Neuronal stem cell (in vitro differentiated cells): ENCODE data around the gene ZMAT5.

Source experiments
- DNase-seq: peaks from one replicate; pipeline ENCODE4 v3.0.0-alpha.2; 2013; ENCODE audit warnings: low spot score
- H2AFZ ChIP-seq: one replicate; pipeline ENCODE4 v1.6.1; 2013; ENCODE audit warnings: mild to moderate bottlenecking, low read length, inconsistent platforms
- H2AK5ac ChIP-seq: 2 replicates; pipeline ENCODE4 v1.6.1; 2013; ENCODE audit warnings: low read depth, mild to moderate bottlenecking, inconsistent platforms, low read length, moderate library complexity, mixed read lengths
- H2BK120ac ChIP-seq: 2 replicates; pipeline ENCODE4 v1.6.1; 2013; ENCODE audit warnings: low read depth, mild to moderate bottlenecking, inconsistent platforms, low read length, moderate library complexity, mixed read lengths
- H2BK12ac ChIP-seq: one replicate; pipeline ENCODE4 v1.6.1; 2013; ENCODE audit warnings: low read length, inconsistent platforms
- H2BK15ac ChIP-seq: 2 replicates; pipeline ENCODE4 v1.6.1; 2013; ENCODE audit warnings: mild to moderate bottlenecking, low read length, inconsistent platforms, mixed read lengths
- H2BK5ac ChIP-seq: one replicate; pipeline ENCODE4 v1.6.1; 2013; ENCODE audit warnings: inconsistent platforms, mild to moderate bottlenecking, low read length, moderate library complexity
- H3K14ac ChIP-seq: one replicate; pipeline ENCODE4 v1.6.1; 2013; ENCODE audit warnings: low read length, inconsistent platforms
- H3K18ac ChIP-seq: 2 replicates; pipeline ENCODE4 v1.6.1; 2013; ENCODE audit warnings: low read length, inconsistent platforms
- H3K23ac ChIP-seq: 2 replicates; pipeline ENCODE4 v1.6.1; 2013; ENCODE audit warnings: low read depth, mild to moderate bottlenecking, mixed read lengths, low read length, inconsistent platforms; ENCODE audit not compliant: poor library complexity
- H3K27ac ChIP-seq: replicated peaks from 3 replicates; pipeline ENCODE4 v1.5.1; 2013; ENCODE audit warnings: low read length, inconsistent platforms
- H3K27me3 ChIP-seq, 3 experiments: 2 replicates each; pipeline ENCODE4 v1.6.1; 2013; ENCODE audit warnings: low read length in 3 of 3, mild to moderate bottlenecking in 2 of 3, inconsistent platforms in 1 of 3, low read depth in 1 of 3, mixed read lengths in 1 of 3, moderate library complexity in 1 of 3; ENCODE audit not compliant: control insufficient read depth in 3 of 3, insufficient read depth in 3 of 3
- H3K36me3 ChIP-seq, 2 donors: replicated peaks in 1 of 2; 2 replicates each; pipeline ENCODE4 v1.6.1; 2013; ENCODE audit warnings: low read length in 2 of 2; ENCODE audit not compliant: control insufficient read depth in 2 of 2, insufficient read depth in 2 of 2
- H3K4ac ChIP-seq: 2 replicates; pipeline ENCODE4 v1.6.1; 2013; ENCODE audit warnings: inconsistent platforms, mild to moderate bottlenecking, low read length, moderate library complexity
- H3K4me1 ChIP-seq, 2 donors: 1 replicate in 1 of 2; 2 replicates in 1 of 2; pipeline ENCODE4 v1.6.1; 2013; ENCODE audit warnings: low read length in 2 of 2, low read depth in 1 of 2; ENCODE audit not compliant: control insufficient read depth in 2 of 2, insufficient read depth in 1 of 2
- H3K4me2 ChIP-seq: one replicate; pipeline ENCODE4 v1.6.1; 2013; ENCODE audit warnings: mild to moderate bottlenecking, low read length, inconsistent platforms; ENCODE audit not compliant: insufficient read depth, poor library complexity, severe bottlenecking
- H3K4me3 ChIP-seq, 2 donors: 2 replicates each; pipeline ENCODE4 v1.5.1; 2013; ENCODE audit warnings: low read length in 2 of 2, mild to moderate bottlenecking in 2 of 2, inconsistent platforms in 1 of 2, moderate library complexity in 1 of 2
- H3K79me1 ChIP-seq: one replicate; pipeline ENCODE4 v1.6.1; 2013; ENCODE audit warnings: low read depth, mild to moderate bottlenecking, inconsistent platforms, low read length, moderate library complexity
- H3K9ac ChIP-seq: one replicate; pipeline ENCODE4 v1.6.1; 2013; ENCODE audit warnings: mild to moderate bottlenecking, low read depth, low read length, inconsistent platforms; ENCODE audit not compliant: poor library complexity
- H3K9me3 ChIP-seq, 2 donors: replicated peaks in 1 of 2; 2 replicates each; pipeline versions ENCODE3 to v1.6.1; 2013; ENCODE audit warnings: low read length in 2 of 2, mild to moderate bottlenecking in 2 of 2, inconsistent platforms in 1 of 2, low read depth in 1 of 2, mixed read lengths in 1 of 2, moderate library complexity in 1 of 2; ENCODE audit not compliant: control insufficient read depth in 2 of 2, insufficient read depth in 1 of 2
- H4K8ac ChIP-seq: one replicate; pipeline ENCODE4 v1.6.1; 2013; ENCODE audit warnings: low read depth, mild to moderate bottlenecking, inconsistent platforms, low read length, moderate library complexity
- H4K91ac ChIP-seq: one replicate; pipeline ENCODE4 v1.6.1; 2013; ENCODE audit warnings: low read length, low read depth, mild to moderate bottlenecking, inconsistent platforms; ENCODE audit not compliant: poor library complexity
- WGBS, 2 donors: extraction: QIAGEN DNeasy Blood & Tissue Kit; methylation state at CpG; one replicate each; pipeline ENCODE4 v1.1.7; 2013; ENCODE audit warnings: missing lambda C conversion rate in 2 of 2, mixed read lengths in 1 of 2; ENCODE audit not compliant: insufficient read length in 2 of 2, insufficient replicate concordance in 1 of 2; ENCODE audit errors: extremely low coverage in 2 of 2; 5-methylcytosine and 5-hydroxymethylcytosine counted together

ZMAT5 gene

DNA sequence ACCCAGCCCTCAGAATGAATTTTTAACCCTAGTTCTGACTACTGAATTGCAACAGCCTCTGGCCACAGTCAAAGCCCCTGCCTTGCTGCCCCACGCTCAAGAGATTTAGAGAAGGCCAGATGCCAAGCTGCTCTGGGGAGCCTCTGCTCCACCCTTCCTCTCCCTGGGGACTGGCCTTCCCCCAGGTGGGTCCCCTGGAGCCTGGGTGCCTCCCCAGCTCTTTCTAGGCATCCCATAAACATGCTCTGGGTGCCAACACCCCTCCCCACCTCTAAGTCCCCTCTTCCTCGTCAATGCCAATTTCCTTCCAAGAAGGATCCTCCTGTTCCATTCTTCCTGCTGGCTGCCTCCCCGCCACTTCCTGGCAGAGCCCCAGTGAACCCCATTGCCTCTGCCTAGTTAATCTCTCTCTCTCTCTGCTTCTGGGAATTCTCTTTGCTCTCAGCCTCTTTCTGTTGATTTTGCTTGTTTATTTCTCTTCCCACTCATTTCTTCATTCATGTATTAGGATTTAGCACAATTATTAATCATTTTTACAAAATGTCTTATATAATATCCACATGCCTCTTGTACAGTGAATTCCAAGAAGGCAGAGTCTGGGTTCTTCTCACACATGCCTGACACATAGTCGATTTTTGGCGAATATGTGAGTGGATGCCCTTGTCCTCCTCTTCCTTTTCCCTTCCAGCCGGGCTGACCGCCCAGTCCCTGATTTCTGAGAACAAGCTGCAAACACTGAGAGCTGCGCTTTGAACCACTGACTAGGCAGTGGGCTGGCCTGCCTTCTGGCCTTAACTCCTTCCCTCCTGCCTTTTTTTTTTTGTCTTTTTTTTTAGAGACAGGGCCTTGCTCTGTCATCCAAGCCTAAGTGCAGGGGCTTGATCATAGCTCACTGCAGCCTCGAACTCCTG is 17.9 kb upstream of the ZMAT5 start:
- Histone ChIP-seq H3K4me1 (peaks cover 4 to 10% of the 10 kb centered on the region in 2 donors), H3K4me2 (no peak overlapping the region), H4K8ac (no peak overlapping the region), H3K79me1 (peaks cover 2% of the 10 kb centered on the region), H2BK5ac (no peak overlapping the region), H2BK15ac (no peak overlapping the region), H3K4me3 (no peak overlapping the region), H3K14ac (no peak overlapping the region), H3K23ac (no peak overlapping the region), H2AK5ac (no peak overlapping the region), H4K91ac (no peak overlapping the region), H3K18ac (no peak overlapping the region), H3K27ac (no peak overlapping the region), H3K36me3 (peaks cover 1 to 20% of the 10 kb centered on the region in 2 donors), H2BK120ac (no peak overlapping the region), H3K9me3 (no peaks in the 10 kb centered on the region), H2BK12ac (no peak overlapping the region), H3K4ac (no peak overlapping the region), H3K9ac (no peak overlapping the region), H3K27me3 (no peaks in the 10 kb centered on the region), H2AFZ (peak overlapping the region; percentile 60)
- no CpG with 5 or more reads among the region's 9 CpGs for WGBS, 2 donors
- no peak for DNase-seq

DNA sequence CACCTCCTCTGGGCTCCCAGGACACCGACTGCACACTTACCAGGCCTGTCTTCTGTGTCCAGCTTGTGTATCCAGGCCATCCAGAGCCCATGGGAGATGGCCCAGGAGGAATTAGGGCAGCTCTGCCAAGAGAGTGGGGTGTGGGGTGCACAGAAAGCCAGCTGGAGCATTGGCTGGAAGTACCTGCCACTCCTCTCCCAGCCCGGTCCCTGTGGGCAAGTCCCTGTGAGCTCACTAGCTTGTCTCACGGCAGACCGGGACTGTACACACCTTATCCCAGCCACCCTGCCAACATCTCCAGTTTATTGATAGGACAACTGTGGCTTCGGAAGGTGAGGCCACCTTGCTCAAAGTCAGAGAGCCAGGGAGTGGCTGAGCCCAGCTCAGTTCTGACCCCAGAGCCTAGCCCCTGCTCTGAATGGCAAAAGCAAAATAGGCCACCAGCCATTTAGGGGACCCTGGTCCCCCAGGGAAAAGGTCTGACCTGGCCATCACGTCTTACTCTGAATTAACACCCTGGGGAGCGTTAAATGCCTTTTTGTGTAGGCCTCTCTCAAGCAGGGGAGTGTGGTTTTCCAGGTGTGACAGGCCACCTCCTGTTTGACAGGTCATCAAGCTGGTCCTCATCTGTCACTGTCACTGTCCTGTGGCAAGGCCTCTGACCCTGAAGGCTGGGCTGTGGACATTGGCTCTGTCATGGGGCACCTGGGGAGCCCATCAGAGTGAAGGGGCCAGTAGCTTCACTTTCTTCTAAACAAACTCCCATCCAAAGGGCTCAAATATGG is 15.4 kb upstream of the ZMAT5 start:
- no peak overlapping the region for H3K9ac ChIP-seq
- no peak overlapping the region for H2BK5ac ChIP-seq
- H3K27ac ChIP-seq: no peak overlapping the region
- H3K4me2 ChIP-seq: no peak overlapping the region
- peak overlapping the region; percentile 16 for H4K91ac ChIP-seq
- H2BK120ac ChIP-seq: no peak overlapping the region
- no peak overlapping the region for H3K4ac ChIP-seq
- peak overlapping the region; percentile 24 for H3K18ac ChIP-seq
- H2AFZ ChIP-seq: peak overlapping the region; percentile 23
- no peaks in the 10 kb centered on the region for H3K9me3 ChIP-seq
- H3K4me3 ChIP-seq: no peak overlapping the region
- H4K8ac ChIP-seq: no peak overlapping the region
- no peaks in the 10 kb centered on the region for H3K27me3 ChIP-seq
- no peak for DNase-seq
- no CpG with 5 or more reads among the region's 7 CpGs for WGBS, 2 donors
- peak overlapping the region; percentile 69 for H2AK5ac ChIP-seq
- no peak overlapping the region for H2BK15ac ChIP-seq
- H3K36me3 ChIP-seq: no peaks in the 10 kb centered on the region
- no peaks in the 10 kb centered on the region for H3K79me1 ChIP-seq
- H3K14ac ChIP-seq: no peak overlapping the region
- H2BK12ac ChIP-seq: no peak overlapping the region
- H3K23ac ChIP-seq: no peak overlapping the region
- peaks cover 4 to 20% of the 10 kb centered on the region in 2 donors for H3K4me1 ChIP-seq

DNA sequence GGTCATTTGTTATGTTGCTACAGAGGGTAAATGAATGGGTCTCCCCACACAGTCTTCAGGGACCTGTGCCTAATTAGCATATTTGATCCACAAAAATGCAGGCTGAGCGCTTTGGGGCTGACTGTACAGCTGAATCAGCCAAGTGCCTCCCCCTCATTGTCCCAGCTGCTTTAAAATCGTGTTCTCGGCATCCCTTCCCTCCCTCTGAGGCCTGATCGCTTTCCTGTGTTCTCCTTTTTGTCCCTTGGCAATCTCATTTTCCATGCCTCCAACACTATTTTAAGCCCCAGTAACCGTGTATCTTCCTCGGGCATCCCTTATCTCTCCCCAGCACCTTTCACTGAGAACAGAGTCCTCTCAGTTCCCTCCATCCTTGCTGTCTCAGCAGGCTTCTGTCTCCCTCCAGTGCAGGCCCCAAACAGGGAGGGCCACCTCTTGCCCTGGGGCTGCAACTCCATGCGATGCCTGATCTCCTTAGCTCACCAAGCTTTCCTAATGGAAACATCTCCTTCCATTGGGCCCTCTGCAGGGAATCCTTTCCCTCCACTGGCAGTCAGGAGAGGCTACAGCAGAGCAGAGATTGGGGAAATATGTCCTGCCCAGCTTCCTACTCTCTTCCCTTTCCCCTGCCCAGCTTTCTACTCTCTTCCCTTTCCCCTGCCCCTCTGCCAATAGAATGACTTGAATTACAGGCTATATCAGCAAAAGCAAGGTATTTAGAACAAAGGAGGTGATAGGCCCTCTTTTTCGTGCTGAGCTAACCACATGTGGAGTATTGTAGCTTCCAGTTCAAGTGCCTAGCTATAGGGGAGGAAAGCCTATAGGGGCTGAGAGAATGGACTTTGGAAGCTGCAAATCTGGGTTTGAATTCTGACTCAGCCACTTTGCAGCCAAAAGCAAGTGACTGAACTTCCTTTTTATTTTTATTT is 14.2 kb upstream of the ZMAT5 start:
- Histone ChIP-seq H3K79me1 (no peaks in the 10 kb centered on the region), H3K36me3 (no peaks in the 10 kb centered on the region), H3K27me3 (no peaks in the 10 kb centered on the region), H3K4me1 (peaks cover 4 to 20% of the 10 kb centered on the region in 2 donors), H3K18ac (no peak overlapping the region), H3K14ac (no peak overlapping the region), H3K23ac (no peak overlapping the region), H3K27ac (no peak overlapping the region), H3K9ac (peak overlapping the region; percentile 44), H4K91ac (no peak overlapping the region), H2BK12ac (no peak overlapping the region), H4K8ac (no peak overlapping the region), H3K4me2 (no peak overlapping the region), H2AFZ (peak overlapping the region; percentile 88), H2BK120ac (no peak overlapping the region), H3K4me3 (no peak overlapping the region), H2BK5ac (no peak overlapping the region), H2BK15ac (no peak overlapping the region), H2AK5ac (no peak overlapping the region), H3K9me3 (no peaks in the 10 kb centered on the region), H3K4ac (no peak overlapping the region)
- DNase-seq: no peak
- no CpG with 5 or more reads among the region's 8 CpGs for WGBS, 2 donors
